ACHN (cell line): ENCODE data around the gene MSMB.
A peak's percentile ranks its signal among the peaks of the same experiment; 100 is the strongest.
"Not testable (repeated sequence)": the region's sequence is repeated elsewhere in the genome, so short reads cannot be mapped to it uniquely, and the experiment has no call there.

ENCODE experiments used
- DNase-seq: peaks from one replicate; pipeline ENCODE4 v3.0.0-alpha.2; 2015
- in situ Hi-C: cut with HindIII; loops from 2 replicates; pipeline ENCODE4 v1.10.0; 2017; ENCODE audit warnings: low sequenced_read_pairs, low pct_ligation_motif_present, low pct_unique_long_range_greater_than_20kb

Gene MSMB

GRCh38 chr10:46019177-46019528 lies 26.9 kb downstream of the MSMB start:
- in situ Hi-C loops = no loop called here
- no peak for DNase-seq

DNA sequence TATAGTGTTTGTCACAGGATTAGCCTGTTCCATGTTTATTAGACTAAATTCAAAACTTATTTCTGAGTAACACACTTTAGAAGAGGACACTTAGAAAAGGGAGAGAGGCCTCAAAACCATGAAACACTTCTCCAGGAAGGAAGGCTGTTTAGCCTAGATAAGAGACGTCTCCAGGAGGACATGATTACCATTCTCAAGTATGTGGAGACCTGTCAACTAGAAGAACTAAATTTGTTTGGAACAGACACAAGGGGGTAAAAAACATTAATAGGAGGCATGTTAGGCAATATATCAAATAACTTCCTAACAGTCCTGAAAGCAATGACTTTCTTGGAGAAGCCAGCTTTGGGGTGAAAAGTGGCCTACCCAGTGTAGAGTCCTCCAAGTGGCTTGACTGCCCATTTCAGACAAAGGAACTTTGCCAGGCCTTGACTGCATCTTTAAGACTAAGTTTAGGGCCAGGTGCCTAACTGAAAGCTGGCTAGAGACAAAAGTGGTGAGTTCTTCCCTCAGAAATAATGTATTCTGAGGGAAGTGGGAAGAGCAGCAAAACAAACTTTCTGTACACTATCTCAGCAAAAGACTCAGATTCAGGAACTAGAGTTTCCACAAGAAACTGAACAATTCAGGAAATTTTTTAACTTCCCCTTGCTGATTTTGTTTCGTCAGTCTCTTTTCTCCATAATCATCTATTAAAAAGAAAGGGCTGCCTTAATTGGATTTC lies 27.5 kb downstream of the MSMB start:
- in situ Hi-C loops = no loop called here
- DNase-seq = no peak

DNA sequence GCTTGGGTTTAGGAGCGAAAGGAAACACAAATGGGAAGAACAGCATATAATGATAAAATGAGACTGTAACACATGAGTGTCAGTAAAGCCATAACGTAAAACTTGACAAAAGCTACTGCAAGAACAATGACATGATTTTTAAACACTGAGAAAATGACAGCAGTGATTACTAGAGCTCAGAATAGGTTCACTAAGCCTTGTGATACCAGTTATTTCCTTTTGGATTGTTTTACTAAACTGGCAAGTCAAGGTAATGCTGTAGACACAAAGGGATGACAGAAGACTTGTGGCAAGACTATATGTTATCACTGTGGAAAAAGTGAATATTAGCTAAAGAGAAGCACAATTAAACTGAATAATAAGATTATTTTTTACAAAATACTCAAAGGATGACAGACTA lies 28.3 kb downstream of the MSMB start:
- in situ Hi-C loops = no loop called here

GRCh38 chr10:46016811-46017210 lies 29.3 kb downstream of the MSMB start:
- no peak for DNase-seq
- in situ Hi-C loops = no loop called here

More for the DNA sequence above, 28.3 kb downstream of the MSMB start:
- no peak for DNase-seq

DNA sequence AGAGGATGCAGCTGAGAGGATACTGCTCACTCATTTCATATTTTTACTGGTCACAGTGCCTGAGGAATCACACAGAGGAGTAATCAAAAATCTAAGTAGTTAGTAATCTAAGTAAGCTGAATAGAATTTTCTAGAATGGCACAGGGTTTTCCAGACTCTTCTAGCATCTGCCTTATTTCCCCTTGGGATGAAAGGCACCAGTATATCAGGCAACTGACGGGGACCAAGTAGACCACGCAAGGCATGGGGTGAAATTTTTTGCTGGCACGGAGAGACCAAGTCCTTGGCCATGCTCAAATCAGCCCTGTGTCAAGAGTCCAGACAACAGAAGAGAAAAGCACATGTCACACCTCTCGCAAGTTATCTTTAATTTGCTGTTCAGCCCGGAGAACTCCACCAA lies 29.9 kb downstream of the MSMB start:
- in situ Hi-C loops = no loop called here
- no peak for DNase-seq

GRCh38 chr10:46014683-46015405 lies 31.2 kb downstream of the MSMB start:
- in situ Hi-C loops = no loop called here

GRCh38 chr10:46014206-46014605 lies 31.9 kb downstream of the MSMB start:
- in situ Hi-C loops = no loop called here
- DNase-seq = no peak

More at GRCh38 chr10:46014683-46015405, 31.2 kb downstream of the MSMB start:
- no peak for DNase-seq

DNA sequence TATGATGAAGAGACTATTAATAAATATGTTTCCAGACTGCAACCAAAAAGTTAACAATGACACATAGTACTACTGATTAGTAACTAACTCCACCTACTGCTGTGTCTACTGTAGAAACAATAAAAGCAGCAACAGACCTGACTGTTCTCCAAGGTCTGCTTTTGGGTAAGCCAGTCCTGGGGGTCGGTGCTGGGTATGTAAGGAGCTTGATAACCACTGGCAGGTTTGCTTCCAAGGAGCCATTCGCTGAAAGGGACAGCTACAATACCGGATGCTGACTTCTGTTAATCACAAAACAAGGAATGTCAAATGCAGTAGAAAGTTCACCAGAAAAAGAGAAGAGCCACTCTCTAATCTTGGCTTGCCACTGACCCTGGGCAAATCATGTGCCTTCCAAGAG lies 33.3 kb downstream of the MSMB start:
- DNase-seq = no peak
- in situ Hi-C loops = no loop called here

- peak; percentile 56 for DNase-seq
- in situ Hi-C loops = no loop called here
These were observed 39.9 kb downstream of the MSMB start for GRCh38 chr10:46006219-46006618.

GRCh38 chr10:46005383-46005782 lies 40.7 kb downstream of the MSMB start:
- DNase-seq = no peak
- in situ Hi-C loops = no loop called here

DNA sequence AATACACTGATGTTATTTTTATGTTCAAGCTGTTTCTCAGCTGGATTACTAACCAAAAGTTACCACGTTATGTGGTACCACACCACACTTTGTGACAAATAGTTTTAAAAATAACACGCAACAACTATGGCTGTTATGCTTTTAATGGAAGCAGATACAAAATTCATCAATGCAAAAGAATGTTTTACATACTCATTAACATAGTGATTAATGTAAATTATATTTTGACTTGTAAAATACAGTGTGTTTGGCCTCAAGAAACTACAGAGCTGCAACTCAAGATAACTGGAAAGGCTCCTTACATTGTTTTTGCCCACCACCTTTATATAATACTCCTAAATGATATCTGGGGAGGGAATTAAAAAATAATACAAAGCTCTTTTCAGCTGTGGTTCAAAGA lies 41.1 kb downstream of the MSMB start:
- in situ Hi-C loops = no loop called here
- DNase-seq = no peak

GRCh38 chr10:46002916-46003693 lies 43.0 kb downstream of the MSMB start:
- in situ Hi-C loops = no loop called here
- DNase-seq = no peak

DNA sequence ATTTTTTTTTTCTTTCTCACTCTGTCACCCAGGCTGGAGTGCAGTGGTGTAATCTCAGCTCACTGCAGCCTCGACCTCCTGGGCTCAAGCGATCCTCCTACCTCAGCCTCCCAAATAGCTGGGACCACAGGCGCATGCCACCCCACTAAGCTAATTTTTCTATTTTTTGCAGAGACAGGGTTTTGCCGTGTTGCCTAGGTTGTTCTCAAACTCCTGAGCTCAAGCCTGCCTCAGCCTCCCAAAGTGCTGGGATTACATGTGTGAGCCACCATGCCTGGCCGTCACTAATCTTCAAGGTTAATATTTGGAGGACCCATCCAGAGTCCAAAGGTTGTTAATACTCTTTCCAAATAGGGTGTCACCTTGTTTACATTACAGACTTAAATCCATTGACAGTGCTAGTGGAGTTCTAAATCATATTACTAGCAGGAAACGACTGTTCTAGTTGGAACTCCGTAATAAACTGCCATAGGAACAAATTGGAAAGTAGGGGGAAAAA lies 43.8 kb downstream of the MSMB start:
- in situ Hi-C loops, DNase-seq: not testable (repeated sequence)

DNA sequence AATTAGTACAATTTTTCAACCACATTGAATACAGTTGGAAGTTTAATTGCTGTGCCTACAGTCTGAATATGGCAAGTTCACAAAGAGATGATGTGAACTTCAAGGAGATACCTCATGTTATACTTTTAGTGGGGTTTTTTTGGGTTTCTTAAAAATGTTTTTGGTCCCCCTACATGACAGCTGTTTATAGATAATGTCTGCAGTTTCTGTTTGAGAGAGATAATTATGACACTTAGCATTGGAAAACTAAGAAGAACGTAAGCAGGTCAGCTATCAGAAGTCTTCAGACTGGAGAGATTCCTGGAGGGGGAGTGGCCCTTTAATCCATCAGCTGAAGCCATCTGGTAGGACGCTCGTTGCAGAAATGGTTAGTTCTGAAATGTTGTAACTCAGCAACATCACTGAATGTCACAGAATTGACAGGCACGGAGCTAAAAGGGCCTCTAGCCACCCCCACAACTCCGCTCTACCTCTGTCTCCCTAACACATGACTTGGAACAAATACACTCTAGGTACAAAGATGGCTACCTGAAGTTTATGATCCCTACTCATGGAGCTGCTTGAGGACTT lies 44.8 kb downstream of the MSMB start:
- DNase-seq = no peak
- in situ Hi-C loops = no loop called here

- in situ Hi-C loops = no loop called here
- no peak for DNase-seq
These were observed 45.5 kb downstream of the MSMB start for GRCh38 chr10:46000538-46000937.

GRCh38 chr10:45999955-46000354 lies 46.1 kb downstream of the MSMB start:
- DNase-seq, in situ Hi-C loops: not testable (repeated sequence)

GRCh38 chr10:45997994-45998763 lies 47.9 kb downstream of the MSMB start:
- DNase-seq = no peak
- in situ Hi-C loops = no loop called here

DNA sequence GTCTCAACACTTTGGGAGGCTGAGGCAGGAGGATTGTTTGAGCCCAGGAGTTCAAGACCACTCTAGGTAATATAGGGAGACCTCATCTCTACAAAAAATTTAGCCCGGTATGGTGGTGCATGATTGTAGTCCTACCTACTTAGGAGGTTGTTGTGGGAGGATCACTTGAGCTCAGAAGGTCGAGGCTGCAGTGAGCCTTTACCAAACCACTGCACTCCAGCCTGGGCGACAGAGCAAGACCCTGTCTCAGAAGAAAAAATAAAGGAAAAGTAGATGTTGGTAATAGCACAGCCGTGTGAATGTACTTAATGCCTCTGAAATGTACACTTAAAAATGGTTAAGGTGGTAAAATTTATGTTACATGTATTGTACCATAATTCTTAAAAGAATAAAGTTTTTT lies 48.5 kb downstream of the MSMB start:
- in situ Hi-C loops = no loop called here
- DNase-seq = no peak
